ENCODE measurements around the gene HSPBAP1.

The HSPBAP1 gene, protein sequence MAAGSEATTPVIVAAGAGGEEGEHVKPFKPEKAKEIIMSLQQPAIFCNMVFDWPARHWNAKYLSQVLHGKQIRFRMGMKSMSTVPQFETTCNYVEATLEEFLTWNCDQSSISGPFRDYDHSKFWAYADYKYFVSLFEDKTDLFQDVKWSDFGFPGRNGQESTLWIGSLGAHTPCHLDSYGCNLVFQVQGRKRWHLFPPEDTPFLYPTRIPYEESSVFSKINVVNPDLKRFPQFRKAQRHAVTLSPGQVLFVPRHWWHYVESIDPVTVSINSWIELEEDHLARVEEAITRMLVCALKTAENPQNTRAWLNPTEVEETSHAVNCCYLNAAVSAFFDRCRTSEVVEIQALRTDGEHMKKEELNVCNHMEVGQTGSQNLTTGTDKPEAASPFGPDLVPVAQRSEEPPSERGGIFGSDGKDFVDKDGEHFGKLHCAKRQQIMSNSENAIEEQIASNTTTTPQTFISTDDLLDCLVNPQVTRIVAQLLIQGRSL

DNA sequence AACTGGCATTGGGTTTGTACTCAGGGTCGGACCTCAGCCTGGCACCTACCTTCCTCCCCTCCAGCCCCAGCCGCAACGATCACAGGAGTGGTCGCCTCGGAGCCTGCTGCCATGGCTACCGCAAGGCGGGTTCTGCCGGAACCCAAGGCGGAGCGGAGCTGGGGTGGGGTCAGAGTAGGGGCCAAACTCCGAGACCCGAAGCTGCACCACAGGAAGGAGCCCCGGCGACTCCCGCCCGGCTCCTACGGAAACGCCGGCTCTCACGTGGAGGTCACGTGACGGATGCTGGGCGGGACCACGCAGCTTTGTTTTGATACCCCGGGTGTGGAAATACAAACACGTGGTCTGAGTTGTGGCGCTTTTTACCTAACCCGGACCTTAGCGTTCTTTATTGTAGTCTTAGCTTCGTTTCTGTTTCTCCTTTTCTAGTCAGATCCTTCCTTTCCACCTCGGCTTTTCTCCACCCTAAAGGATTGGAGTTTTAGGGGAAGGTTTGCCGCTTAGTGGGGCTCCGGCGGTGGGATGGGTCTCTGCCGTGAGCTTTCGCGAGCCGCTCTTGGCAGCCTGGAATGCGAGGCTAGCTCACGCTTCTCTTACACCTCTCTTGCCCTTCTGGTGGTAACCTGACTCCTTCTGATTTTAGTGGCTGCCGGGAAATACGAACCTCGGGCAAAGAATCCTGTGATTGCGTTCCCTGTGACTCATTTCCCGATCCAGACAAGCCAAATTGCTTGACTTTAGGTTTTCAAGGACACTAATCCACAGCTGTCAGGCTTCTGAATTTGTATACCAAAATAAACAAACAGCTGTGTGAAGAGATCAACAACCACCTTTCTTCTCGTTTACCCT, at the start of gene HSPBAP1:
HSPBAP1 (minus strand) TSS at position 264 of the 849 bp plus-strand sequence; CDS start at position 113, 151 bp downstream.
- DNase-seq, result peak; percentile 83 to 87

DNA sequence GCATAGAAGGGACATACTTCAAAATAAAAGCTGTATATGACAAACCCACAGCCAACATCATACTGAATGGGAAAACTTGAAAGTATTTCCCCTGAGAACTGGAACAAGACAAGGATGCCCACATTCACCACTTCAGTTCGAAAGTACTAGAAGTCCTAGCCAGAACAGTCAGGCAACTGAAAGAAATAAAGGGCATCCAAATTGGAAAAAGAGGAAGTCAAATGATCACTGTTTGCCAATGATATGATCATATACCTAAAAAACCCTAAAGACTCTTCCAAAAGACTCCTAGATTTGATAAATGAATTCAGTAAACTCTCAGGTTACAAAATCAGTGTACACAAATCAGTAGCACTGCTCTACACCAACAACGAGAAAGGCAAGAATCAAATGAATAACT, 42.0 kb upstream of the HSPBAP1 start:
- DNase-seq, result no peak

- DNase-seq, result no peak
Measured at GRCh38 chr3:122828281-122828680, 34.6 kb upstream of the HSPBAP1 start.

- DNase-seq, result no peak
Measured at GRCh38 chr3:122826278-122826677, 32.6 kb upstream of the HSPBAP1 start.

DNA sequence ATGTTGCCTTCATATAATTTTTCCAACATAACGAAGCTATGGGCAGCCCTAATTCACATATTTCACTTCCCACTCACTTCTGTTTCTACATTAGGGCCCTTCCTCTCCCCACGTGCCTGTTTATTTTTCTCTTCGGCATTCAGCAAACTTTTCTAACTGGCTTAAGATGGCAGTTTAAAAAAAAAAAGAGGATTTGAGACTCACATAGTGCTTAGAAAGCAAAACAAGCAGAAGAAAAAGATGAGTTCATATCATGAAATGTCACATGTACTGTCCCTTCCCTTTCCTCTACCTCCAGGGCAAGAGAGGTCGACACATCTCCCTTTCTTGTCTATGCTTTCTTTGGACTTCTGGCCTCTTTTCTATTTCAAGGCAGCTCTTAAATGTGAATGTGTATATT, 31.8 kb upstream of the HSPBAP1 start:
- no peak for DNase-seq

DNA sequence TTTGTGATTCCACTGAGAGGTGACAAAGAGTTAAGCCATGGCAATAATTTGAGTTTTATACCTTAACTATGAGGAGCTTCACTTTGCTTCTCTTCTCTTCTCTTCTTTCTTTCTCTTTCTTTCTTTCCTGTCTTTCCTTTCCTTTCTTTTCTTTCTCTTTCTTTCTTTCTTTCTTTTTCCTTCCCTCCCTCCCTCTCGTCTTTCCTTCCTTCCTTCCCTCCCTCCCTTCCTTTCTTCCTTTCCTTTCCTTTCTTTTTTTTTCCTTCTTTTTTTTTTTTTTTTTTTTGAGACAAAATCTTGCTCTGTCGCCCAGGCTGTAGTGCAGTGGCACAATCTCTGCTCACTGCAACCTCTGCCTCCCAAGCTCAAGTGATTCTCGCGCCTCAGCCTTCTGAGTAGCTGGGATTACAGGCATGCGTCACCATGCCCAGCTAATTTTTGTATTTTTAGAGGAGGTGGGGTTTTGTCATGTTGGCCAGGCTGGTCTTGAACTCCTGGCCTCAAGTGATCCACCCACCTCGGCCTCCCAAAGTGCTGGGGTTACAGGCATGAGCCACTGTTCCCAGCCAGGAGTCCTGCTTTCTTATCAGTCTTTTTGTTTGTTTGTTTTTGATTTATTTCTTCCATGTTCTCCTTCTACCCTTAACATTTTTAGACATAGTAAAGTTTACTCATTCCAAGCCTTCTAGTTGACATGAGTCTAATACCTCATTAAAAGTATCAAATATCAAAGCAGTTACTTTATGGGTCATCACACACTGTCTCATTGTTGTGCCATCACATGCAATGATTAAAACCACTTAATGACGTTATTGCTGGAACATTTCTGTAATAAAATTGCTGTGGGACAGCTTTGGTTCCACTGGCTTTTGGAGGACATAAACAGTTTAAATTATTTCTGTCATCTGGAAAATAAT, 31.1 kb upstream of the HSPBAP1 start:
- DNase-seq, result no peak

- no peak for DNase-seq
Measured at GRCh38 chr3:122816587-122816986, 23.0 kb upstream of the HSPBAP1 start.

- DNase-seq, result no peak
Measured at GRCh38 chr3:122810734-122811133, 17.1 kb upstream of the HSPBAP1 start.

DNA sequence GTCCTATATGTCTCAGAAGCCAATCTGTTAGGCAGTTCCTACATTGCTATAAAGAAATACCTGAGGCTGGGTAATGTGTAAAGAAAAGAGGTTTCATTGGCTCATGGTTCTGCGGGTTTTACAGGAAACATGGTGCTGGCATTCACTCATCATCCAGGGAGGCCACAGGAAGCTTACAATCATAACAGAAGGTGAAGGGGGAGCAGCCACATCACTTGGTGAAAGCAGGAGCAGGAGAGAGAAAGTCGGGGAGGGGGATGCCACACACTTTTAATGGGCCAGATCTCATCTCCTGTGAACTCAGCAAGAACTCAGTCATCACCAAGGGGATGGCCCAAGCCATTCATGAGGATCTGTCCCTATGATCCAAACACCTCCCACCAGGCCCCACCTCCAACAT, 10.3 kb upstream of the HSPBAP1 start:
- DNase-seq, result no peak

- DNase-seq, result no peak
Measured at GRCh38 chr3:122802323-122802722, 8.7 kb upstream of the HSPBAP1 start.

- no peak for DNase-seq
Measured at GRCh38 chr3:122800706-122801237, 7.1 kb upstream of the HSPBAP1 start.

DNA sequence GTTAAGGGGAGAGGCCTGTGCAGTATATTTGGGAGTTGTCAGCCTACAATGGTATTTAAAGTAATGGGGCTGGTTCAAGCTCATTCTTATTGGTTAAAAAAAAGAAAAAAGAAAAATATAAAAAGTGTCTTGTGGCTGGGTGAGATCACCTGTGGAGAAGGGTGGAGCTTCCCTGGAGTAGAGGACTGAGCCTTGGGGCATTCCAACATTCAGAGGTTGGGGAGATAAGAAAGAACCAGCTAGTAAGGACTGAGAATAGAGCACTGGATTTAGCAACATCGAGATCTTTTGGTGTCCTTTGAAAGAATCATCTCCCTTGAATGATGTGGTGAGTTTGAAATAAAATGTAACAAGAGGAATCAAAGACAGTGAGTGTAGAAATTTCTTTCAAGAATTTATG, 6.4 kb upstream of the HSPBAP1 start:
- no peak for DNase-seq

GRCh38 chr3:122799322-122799721, 5.7 kb upstream of the HSPBAP1 start:
- DNase-seq, result no peak

GRCh38 chr3:122797291-122797690, 3.7 kb upstream of the HSPBAP1 start:
- no peak for DNase-seq

DNA sequence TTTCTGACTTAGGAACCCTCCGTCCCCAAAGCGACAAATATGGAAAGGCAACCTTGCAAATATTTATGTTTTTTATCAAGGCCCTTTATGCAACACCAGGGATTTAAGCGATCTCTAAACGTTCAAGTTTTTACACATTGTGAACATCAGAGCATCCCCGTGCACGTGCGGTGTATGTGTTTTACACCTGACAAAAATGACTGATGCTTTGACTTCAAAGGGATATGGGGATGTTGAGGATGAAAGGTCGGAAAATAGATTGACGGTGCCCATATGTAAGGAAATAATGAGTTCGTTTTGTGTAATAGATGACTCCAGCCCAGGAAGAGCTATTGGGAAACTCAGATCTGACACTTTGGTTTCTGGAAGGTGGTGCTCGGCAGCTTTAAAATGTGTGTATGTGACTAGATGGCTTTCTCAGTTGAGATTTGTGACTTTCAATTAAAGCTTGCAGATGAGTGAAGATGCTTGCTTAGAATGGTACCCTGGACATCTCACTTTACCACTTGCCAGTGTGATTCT, 2.1 kb upstream of the HSPBAP1 start:
- DNase-seq, result peak in 1 of 2 experiments; percentile 3

- DNase-seq, result peak; percentile 57 to 63
Measured at GRCh38 chr3:122794779-122795673, 1.4 kb upstream of the HSPBAP1 start, which contains the start of gene SLC49A4. Gene SLC49A4 (plus strand): TSS chr3:122795069. CDS start chr3:122795193, 124 bp downstream.

DNA sequence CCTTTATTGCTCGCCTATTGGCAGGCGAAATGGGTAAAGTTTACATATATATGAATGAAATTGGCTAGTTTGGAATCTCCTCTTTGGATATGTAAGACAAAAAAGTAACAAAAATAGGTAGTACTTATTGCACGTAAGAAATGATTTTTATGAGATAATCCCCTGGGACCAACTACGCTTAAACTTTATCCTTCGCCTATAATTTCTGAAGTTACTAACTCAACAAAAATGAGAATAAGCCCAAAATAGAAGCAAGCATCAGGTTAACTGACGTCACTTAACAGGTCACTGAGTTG, 800 bp upstream of the HSPBAP1 start:
- DNase-seq, result no peak

GRCh38 chr3:122789585-122790273, 3.9 kb downstream of the HSPBAP1 start:
- DNase-seq, result no peak

DNA sequence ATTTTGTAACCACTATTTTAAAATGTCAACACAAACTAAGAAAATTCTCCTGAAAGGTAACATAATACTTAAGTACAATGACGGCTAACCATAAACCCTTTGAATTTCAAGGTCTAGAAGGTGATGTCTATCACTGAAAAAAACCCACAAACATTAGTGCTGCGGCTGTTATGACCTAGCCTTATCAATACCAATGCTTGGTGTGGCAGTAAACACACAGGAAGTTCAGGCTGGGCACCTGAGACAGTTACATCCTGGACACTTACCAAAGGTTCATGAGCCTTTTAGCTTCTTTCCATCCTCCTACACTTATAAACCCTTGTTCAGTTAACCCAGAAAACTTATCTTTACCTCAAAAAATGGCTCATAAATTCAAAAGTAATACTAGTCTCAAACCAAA, 5.8 kb downstream of the HSPBAP1 start:
- DNase-seq, result no peak

GRCh38 chr3:122786066-122786465, 7.6 kb downstream of the HSPBAP1 start:
- DNase-seq, result no peak

- DNase-seq, result no peak
Measured at GRCh38 chr3:122785231-122785630, 8.4 kb downstream of the HSPBAP1 start.

Measured in stimulated activated CD4-positive, alpha-beta T cell treated with anti-CD3 and anti-CD28 coated beads, Interleukin-4, amount 100 ng/mL, for 4 hours (primary cell).